Dermis lymphatic vessel endothelial cell (primary cell): ENCODE measurements around the gene CYP2D6. TPM values are rescaled to one million over a fixed set of nuclear protein-coding genes. Genes with fewer than 3 reads are reported as not detected.

ENCODE experiments used
- total RNA-seq: library from RNA; depleted of rRNA; stranded (reverse); fragments of >200 nt; gene quantifications from 2 replicates; pipeline ENCODE4 v1.2.1, GENCODE V29; 2014

Gene CYP2D6
- total RNA-seq = 0.11 and 0.17 TPM in 2 replicates

GRCh38 chr22:42130639-42131431 lies at the start of gene CYP2D6:
Gene CYP2D6 (minus strand): TSS chr22:42130810. CDS start chr22:42130791, 19 bp downstream.

GRCh38 chr22:42090596-42091454 lies 39.8 kb downstream of the CYP2D6 start, which contains the start of gene NDUFA6:
Gene NDUFA6 (minus strand): TSS chr22:42090772. CDS start chr22:42090744, 28 bp downstream.

GRCh38 chr22:42079319-42080251 lies 51.0 kb downstream of the CYP2D6 start, which contains the start of gene SMDT1:
Gene SMDT1 (plus strand): TSS chr22:42079700. CDS start chr22:42079769, 69 bp downstream.

Other genes starting within 250 kb of the CYP2D6 start
- not detected in 2 replicates for gene SHISA8, start 215.7 kb downstream of the CYP2D6 start, total RNA-seq
- gene TNFRSF13C, start 204.0 kb downstream of the CYP2D6 start, total RNA-seq = under 0.01 and 0.09 TPM in 2 replicates
- gene CENPM, start 183.7 kb downstream of the CYP2D6 start, total RNA-seq = 5.3 and 5.6 TPM in 2 replicates
- 0.09 and 0.11 TPM in 2 replicates for gene SEPTIN3, start 161.4 kb downstream of the CYP2D6 start, total RNA-seq
- gene WBP2NL, start 132.0 kb downstream of the CYP2D6 start, total RNA-seq = 0.11 TPM in 1 of 2 replicates, not detected in the other
- gene NAGA, start 60.0 kb downstream of the CYP2D6 start, total RNA-seq = 12.7 and 16.5 TPM in 2 replicates
- gene PHETA2, start 56.6 kb downstream of the CYP2D6 start, total RNA-seq = 23.1 and 26.2 TPM in 2 replicates
- gene SMDT1, start 51.1 kb downstream of the CYP2D6 start, total RNA-seq = 8.5 and 14.0 TPM in 2 replicates
- gene NDUFA6, start 40.0 kb downstream of the CYP2D6 start, total RNA-seq = 57.3 and 59.2 TPM in 2 replicates
- 18.5 and 19.3 TPM in 2 replicates for gene TCF20, start 139.8 kb upstream of the CYP2D6 start, total RNA-seq